ENCODE results near the gene OR9A2. TPM values are rescaled to one million over a fixed set of nuclear protein-coding genes. Genes with fewer than 3 reads are reported as not detected.

OR9A2 gene
- total and polyA plus RNA-seq, 12 donors, result 0.25 TPM; not detected in 11

- WGBS, 2 donors, result 67 to 68% methylated on average over 2 of the region's 2 CpGs
- ATAC-seq (peak in 1 of 8 donors; percentile 12), DNase-seq (no peak)
These were observed 20.4 kb upstream of the OR9A2 start for GRCh38 chr7:143047326-143047725.

DNA sequence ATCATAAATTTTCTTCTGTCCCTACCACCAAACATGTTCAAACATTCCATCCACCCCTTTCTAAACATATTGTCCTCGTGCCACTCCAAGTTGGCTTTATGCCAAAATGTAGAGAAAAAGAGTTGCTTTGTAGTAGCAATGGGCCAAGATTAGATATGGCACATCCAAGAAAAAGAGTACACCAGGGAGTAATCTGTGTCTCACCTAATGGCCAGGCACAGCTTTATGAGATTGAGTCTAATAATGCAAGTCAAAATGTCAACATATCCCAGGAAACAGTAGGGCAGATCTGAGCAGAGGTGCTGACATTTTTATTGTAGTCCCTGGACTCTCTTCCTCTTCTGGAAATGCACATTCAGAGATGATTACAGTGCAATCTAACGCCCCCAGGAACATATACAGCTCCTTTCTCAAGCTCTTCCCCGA, 19.5 kb upstream of the OR9A2 start:
- no peak for TF ChIP-seq CTCF (IDR thresholded peaks at IDR 0.05)
- ATAC-seq, result no peak

More at GRCh38 chr7:143047326-143047725, 20.4 kb upstream of the OR9A2 start:
- no peak for TF ChIP-seq CTCF (IDR thresholded peaks at IDR 0.05)
- H3K27me3 ChIP-seq, result peaks cover 0 to 2% (median 0%) of the 10 kb centered on the region in 7 donors
- H3K27ac ChIP-seq, result peak overlapping the region in 5 of 10 donors; percentile 31 to 84 (median 79)
- H3K36me3 ChIP-seq, result no peaks in the 10 kb centered on the region
- intact Hi-C loops (cut with DNase I), result loop anchor here in 1 of 10 donors (2.0 kb wide), 1 partner anchor 31 kb away; no protein-coding TSS in a partner anchor
- H3K9me3 ChIP-seq, result no peaks in the 10 kb centered on the region
- H3K4me1 ChIP-seq, result peaks cover 0 to 51% (median 14%) of the 10 kb centered on the region in 9 donors
- H3K4me3 ChIP-seq, result no peak overlapping the region

DNA sequence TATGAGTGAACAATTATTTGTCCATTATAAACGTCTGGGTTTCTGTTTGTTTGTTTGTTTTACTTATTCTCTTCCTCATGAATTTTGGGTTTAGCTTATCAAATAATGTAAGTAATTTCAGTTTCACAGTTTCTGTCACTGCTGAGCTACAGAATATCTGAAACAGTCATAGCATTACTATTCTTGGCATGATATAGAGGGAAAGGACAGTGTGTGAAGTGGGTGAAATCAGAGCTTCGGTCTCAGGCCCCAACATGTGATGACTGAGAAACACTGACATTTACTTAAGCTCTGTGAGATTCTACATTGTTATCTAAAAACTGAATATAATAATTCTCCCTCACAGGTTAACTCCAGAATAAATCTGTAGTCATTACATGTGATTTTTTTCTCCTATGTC, 16.5 kb upstream of the OR9A2 start:
- H3K4me3 ChIP-seq, result no peak overlapping the region
- H3K27me3 ChIP-seq, result peaks cover 0 to 6% (median 0%) of the 10 kb centered on the region in 7 donors
- no peak overlapping the region for H3K27ac ChIP-seq
- intact Hi-C loops (cut with DNase I), result no loop called here
- no peaks in the 10 kb centered on the region for H3K9me3 ChIP-seq
- no peak for TF ChIP-seq CTCF (IDR thresholded peaks at IDR 0.05)
- 35 to 42% methylated on average over 2 of the region's 2 CpGs for WGBS, 2 donors
- ATAC-seq (no peak), DNase-seq (no peak)
- peaks cover 0 to 29% (median 0%) of the 10 kb centered on the region in 9 donors for H3K4me1 ChIP-seq
- no peaks in the 10 kb centered on the region for H3K36me3 ChIP-seq

More for the DNA sequence above, 19.5 kb upstream of the OR9A2 start:
- peaks cover 0 to 6% (median 0%) of the 10 kb centered on the region in 7 donors for H3K27me3 ChIP-seq
- peaks cover 0 to 51% (median 14%) of the 10 kb centered on the region in 9 donors for H3K4me1 ChIP-seq
- no peak overlapping the region for H3K4me3 ChIP-seq
- H3K27ac ChIP-seq, result no peak overlapping the region
- H3K9me3 ChIP-seq, result no peaks in the 10 kb centered on the region
- no peak for DNase-seq
- H3K36me3 ChIP-seq, result no peaks in the 10 kb centered on the region
- intact Hi-C loops (cut with DNase I), result loop anchor here in 1 of 10 donors (2.0 kb wide), 1 partner anchor 30 kb away; no protein-coding TSS in a partner anchor
- 35 to 41% methylated on average over 3 of the region's 3 CpGs for WGBS, 2 donors

DNA sequence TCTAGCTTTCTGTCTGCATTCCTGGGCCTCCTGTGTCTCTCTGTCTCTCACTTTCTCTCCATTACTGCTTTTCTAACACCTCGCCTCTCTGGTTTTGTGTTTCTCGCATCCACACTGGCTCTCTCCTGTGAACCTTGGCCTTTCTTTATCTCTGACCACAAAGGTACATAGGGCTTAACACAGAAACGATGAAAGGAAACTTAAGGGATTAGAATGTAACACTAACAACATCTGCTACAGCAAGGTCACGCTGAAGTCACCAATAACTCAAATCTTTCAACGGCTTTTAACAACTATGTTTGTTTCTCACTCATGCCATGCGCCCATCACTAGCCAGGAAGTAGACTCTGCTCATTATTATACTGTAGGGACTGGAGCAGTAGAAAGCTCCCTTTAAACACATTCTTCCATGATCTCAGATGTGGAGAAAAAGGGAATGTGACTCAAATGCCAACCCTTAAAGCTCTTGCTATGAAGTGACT, 15.9 kb upstream of the OR9A2 start:
- DNase-seq (no peak), ATAC-seq (no peak)
- intact Hi-C loops (cut with DNase I), result no loop called here
- H3K27me3 ChIP-seq, result peaks cover 0 to 6% (median 0%) of the 10 kb centered on the region in 7 donors
- TF ChIP-seq CTCF (IDR thresholded peaks at IDR 0.05), result no peak
- 44 to 50% methylated on average over 6 of the region's 6 CpGs for WGBS, 2 donors
- peaks cover 0 to 24% (median 0%) of the 10 kb centered on the region in 9 donors for H3K4me1 ChIP-seq
- H3K9me3 ChIP-seq, result no peaks in the 10 kb centered on the region
- no peak overlapping the region for H3K4me3 ChIP-seq
- no peak overlapping the region for H3K27ac ChIP-seq
- no peaks in the 10 kb centered on the region for H3K36me3 ChIP-seq

All from heart right ventricle (tissue), 16 donors.